ENCODE results near the gene ANKRD33B.

DNA sequence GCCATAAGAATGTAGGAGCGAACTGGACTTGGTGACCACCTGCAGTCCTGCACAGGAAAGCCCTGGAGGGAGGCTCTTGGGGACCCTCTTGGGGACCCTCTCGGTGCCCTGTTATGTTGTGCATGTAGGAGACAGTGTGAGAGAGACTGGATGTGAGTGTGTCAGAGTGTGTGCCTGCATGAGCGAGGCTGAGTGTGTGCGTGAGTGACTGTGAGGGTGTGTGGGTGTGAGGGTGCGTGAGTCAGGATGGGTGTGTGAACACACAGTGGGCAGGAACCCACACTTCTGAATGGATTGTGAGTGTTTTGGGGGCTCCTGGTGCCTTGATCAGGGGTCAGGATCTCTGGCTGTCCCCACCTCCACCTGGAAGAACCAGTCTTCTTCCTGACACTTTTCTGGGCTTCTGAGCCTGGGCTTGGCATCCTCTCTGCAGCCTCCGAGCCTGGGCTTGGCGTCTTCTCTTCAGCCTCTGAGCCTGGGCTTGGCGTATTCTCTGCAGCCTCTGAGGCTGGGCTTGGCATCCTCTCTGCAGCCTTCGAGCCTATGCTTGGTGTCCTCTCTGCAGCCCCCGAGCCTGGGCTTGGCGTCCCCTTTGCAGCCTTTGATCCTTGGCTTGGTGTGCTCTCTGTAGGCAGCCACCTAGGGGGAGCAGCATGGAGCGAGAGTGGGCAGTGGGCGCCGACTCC, 25.6 kb upstream of the ANKRD33B start:
- TF ChIP-seq POLR2A (IDR thresholded peaks at IDR 0.05): no peak
- no peak for TF ChIP-seq CTCF (IDR thresholded peaks at IDR 0.05)

Data from heart left ventricle (tissue), 13 donors.